Bronchial epithelial cell (primary cell): ENCODE data around the gene DAB1. TPM values are rescaled to one million over a fixed set of nuclear protein-coding genes. Genes with fewer than 3 reads are reported as not detected.
A peak's percentile ranks its signal among the peaks of the same experiment; 100 is the strongest.

ENCODE experiments used
- DNase-seq: peaks from one replicate; pipeline ENCODE4 v3.0.0-alpha.2; 2010; ENCODE audit warnings: low read depth
- FAIRE-seq: peaks from 2 replicates; lab custom pipeline; 2011; peaks lifted over from hg19 to GRCh38; lab: Jason Lieb, UNC
- H3K27me3 ChIP-seq: 2 replicates; pipeline ENCODE4 v1.5.1; 2011; ENCODE audit warnings: low read length; ENCODE audit not compliant: control insufficient read depth, insufficient read depth
- H3K36me3 ChIP-seq: 2 replicates; pipeline ENCODE4 v1.5.1; 2011; ENCODE audit warnings: low read length; ENCODE audit not compliant: control insufficient read depth, insufficient read depth
- H3K4me3 ChIP-seq: 2 replicates; pipeline ENCODE4 v1.5.1; 2011; ENCODE audit warnings: mild to moderate bottlenecking, low read depth, low read length, control low read depth
- CTCF ChIP-seq: IDR thresholded peaks from 2 replicates; pipeline ENCODE4 v1.5.1; 2011; ENCODE audit warnings: mild to moderate bottlenecking, moderate library complexity, low read length, control low read depth, inconsistent platforms; ENCODE audit not compliant: insufficient read depth, severe bottlenecking
- total RNA-seq: library from RNA; depleted of rRNA; stranded (reverse); fragments of >200 nt; gene quantifications from 2 replicates; pipeline ENCODE4 v1.2.1, GENCODE V29; 2014

DAB1 gene
- total RNA-seq, 1 donor from 2014 or later = not detected

DNA sequence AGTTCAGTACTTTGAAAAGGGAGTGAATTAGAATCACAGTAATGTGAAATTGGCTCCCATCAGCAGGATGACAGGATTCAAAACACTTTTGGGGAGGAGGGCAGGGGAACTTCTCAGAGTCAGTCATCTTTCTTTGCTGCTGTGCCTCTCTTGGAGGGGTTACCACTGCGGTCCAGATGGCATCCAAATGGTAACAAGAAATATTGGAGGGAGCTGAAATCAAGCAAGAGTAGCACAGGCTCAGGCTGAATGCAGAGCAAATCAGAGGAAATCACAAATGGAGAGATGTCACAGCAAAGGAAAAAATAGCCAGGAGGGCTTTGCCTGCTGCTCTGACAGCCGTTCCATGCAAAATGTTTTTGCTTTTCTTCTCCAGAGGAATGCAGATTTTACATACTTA is 383.0 kb downstream of the DAB1 start:
- no peak for TF ChIP-seq CTCF

GRCh38 chr1:57036641-57037579 is 386.9 kb downstream of the DAB1 start:
- no peak for FAIRE-seq
- H3K4me3 ChIP-seq = no peak overlapping the region

More for the DNA sequence above, 383.0 kb downstream of the DAB1 start:
- Histone ChIP-seq H3K27me3 (no peaks in the 10 kb centered on the region), H3K4me3 (no peak overlapping the region), H3K36me3 (no peaks in the 10 kb centered on the region)
- no peak for FAIRE-seq
- no peak for DNase-seq

GRCh38 chr1:57034713-57035112 is 389.1 kb downstream of the DAB1 start:
- Histone ChIP-seq H3K36me3 (no peaks in the 10 kb centered on the region), H3K4me3 (no peak overlapping the region), H3K27me3 (no peaks in the 10 kb centered on the region)
- DNase-seq = no peak
- no peak for TF ChIP-seq CTCF
- FAIRE-seq = no peak

More at GRCh38 chr1:57036641-57037579, 386.9 kb downstream of the DAB1 start:
- H3K27me3 ChIP-seq = no peaks in the 10 kb centered on the region
- TF ChIP-seq CTCF = no peak
- H3K36me3 ChIP-seq = no peaks in the 10 kb centered on the region
- DNase-seq = no peak

- no peak overlapping the region for H3K4me3 ChIP-seq
- TF ChIP-seq CTCF = no peak
- FAIRE-seq (peak; percentile 66), DNase-seq (no peak)
- H3K36me3 ChIP-seq = no peaks in the 10 kb centered on the region
- no peaks in the 10 kb centered on the region for H3K27me3 ChIP-seq
These were observed 390.4 kb downstream of the DAB1 start for GRCh38 chr1:57033222-57034001.

DNA sequence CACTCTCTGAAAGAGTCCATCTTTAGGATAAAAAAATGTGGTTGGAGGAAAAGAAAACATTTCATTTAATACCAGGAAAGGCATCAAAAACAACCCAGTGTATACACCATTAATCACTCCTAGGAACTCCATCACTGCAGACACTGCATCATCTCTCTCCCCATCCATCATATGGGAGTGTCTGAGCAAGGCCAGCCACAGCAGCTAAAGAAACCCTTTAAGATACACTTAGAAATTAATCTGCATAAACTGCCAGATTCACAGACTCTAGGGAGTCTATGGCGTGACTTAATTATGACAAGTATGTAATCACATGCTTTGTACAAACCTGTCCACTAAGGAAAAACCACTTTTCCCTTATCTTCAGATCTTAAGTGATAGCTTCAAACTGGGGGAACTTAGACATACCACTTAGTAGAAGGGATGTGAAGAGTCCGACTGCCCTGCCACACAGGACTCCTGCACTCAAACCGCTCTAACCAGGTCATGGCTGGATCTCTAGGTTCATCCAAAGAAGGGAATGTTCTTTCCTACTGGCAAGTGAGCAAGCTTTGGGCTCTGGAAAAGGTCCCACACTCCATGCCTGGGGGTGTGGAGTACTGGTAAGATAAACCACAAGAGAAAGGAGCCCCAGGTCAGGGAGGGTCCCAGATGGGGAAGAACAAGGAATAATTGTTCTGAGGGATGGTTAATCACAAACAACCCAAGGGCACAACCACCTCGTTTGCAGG is 397.1 kb downstream of the DAB1 start:
- peak; percentile 81 for FAIRE-seq

More for the DNA sequence above, 397.1 kb downstream of the DAB1 start:
- DNase-seq = no peak
- H3K4me3 ChIP-seq = no peak overlapping the region
- H3K27me3 ChIP-seq = no peaks in the 10 kb centered on the region
- TF ChIP-seq CTCF = no peak
- no peaks in the 10 kb centered on the region for H3K36me3 ChIP-seq
